ENCODE measurements around the gene YES1. TPM values are rescaled to one million over a fixed set of nuclear protein-coding genes. Genes with fewer than 3 reads are reported as not detected.

YES1 gene
- total and polyA plus RNA-seq, 2 of the 13 experiments (the other 11 are each of a cell fraction or from before 2014, with no cell fraction given) = 17.2 to 70.8 TPM

DNA sequence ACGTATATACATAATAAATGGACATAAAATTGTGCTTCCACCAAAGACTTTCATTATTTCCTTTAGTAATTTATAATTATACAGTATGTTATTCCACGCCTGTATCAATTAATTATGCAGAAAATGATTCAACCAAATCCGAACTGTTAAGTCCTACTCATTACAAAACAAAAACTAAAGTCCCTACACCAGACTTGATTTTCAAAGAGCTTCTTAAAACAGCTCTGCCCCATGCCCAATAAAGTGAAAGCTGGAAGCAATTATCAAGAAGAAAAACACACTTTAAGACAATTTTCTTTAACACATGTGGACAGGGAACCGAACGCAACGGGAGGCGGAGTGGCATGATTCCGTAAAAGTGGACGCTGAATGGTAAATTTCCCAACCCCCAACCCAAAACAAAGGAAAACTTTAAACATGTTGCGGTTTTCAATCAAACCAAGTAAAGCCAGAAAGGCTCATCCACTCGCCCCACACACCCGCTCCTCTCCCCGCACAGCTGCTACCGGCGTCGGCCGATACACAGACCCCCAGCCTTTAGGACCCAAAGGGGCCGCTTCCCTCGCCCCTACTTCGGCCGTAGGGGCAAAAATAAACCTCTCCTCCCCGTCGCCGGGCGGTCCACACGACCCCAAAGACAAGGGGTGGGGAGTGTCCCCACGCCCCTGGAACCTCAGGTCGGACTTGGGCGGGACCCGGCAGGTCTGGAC lies 705 bp downstream of the YES1 start:
- Histone ChIP-seq H3K27ac (ENCODE audit: extremely low read length, insufficient read depth, low read length) (peak overlapping the region; percentile 89), H3K9ac (ENCODE audit: insufficient read depth, low read depth, low read length) (peak overlapping the region; percentile 90), H3K4me1 (ENCODE audit: insufficient read depth, low read length) (peaks cover 52% of the 10 kb centered on the region), H2AFZ (ENCODE audit: low read length) (no peak overlapping the region), H4K20me1 (ENCODE audit: insufficient read depth, low read length) (peaks cover 21% of the 10 kb centered on the region), H3K4me2 (ENCODE audit: low read depth, low read length) (peak overlapping the region; percentile 96), H3K79me2 (ENCODE audit: insufficient read depth, low read length) (peaks cover 55% of the 10 kb centered on the region), H3K36me3 (replicated peaks in 1 of 2; ENCODE audit: control insufficient read depth in 1 of 2, insufficient read depth in 2 of 2, low read length in 2 of 2) (no peaks in the 10 kb centered on the region), H3K4me3 (replicated peaks in 1 of 3; ENCODE audit: insufficient read depth in 1 of 3, low read depth in 2 of 3, low read length in 3 of 3) (peak overlapping the region; percentile 99), H3K9me3 (ENCODE audit: low read length) (no peaks in the 10 kb centered on the region), H3K27me3 (ENCODE audit: control insufficient read depth in 1 of 2, insufficient read depth in 2 of 2, low read length in 2 of 2) (no peaks in the 10 kb centered on the region; a peak in 1 of 5 replicates)
- POLR2A ChIA-PET = interaction anchor here (1.2 kb wide), 1 partner anchor 28 kb away, joined by 4 read pairs; no protein-coding TSS in a partner anchor
- BruUV-seq (replicated peaks) = TSS peak; percentile 60
- in situ Hi-C loops (cut with HindIII; ENCODE audit: extremely low pct_ligation_motif_present, low pct_unique_long_range_greater_than_20kb) (no loop called here), intact Hi-C loops (cut with micrococcal nuclease; ENCODE audit: unreplicated experiment) (loop anchor here (2.0 kb wide), 1 partner anchor 41 kb away; no protein-coding TSS in a partner anchor)
- 2% methylated on average over 16 of the region's 30 CpGs for WGBS (ENCODE audit: low lambda C conversion rate)
- DNase-seq (ENCODE audit: low spot score) = no peak
- no peak for FAIRE-seq
- CTCF ChIA-PET (ENCODE audit: low intra/inter-chr PET ratio, low total read pairs) = no interaction called here
- peak; percentile 54 for ATAC-seq
- TF ChIP-seq, protein P1, sequence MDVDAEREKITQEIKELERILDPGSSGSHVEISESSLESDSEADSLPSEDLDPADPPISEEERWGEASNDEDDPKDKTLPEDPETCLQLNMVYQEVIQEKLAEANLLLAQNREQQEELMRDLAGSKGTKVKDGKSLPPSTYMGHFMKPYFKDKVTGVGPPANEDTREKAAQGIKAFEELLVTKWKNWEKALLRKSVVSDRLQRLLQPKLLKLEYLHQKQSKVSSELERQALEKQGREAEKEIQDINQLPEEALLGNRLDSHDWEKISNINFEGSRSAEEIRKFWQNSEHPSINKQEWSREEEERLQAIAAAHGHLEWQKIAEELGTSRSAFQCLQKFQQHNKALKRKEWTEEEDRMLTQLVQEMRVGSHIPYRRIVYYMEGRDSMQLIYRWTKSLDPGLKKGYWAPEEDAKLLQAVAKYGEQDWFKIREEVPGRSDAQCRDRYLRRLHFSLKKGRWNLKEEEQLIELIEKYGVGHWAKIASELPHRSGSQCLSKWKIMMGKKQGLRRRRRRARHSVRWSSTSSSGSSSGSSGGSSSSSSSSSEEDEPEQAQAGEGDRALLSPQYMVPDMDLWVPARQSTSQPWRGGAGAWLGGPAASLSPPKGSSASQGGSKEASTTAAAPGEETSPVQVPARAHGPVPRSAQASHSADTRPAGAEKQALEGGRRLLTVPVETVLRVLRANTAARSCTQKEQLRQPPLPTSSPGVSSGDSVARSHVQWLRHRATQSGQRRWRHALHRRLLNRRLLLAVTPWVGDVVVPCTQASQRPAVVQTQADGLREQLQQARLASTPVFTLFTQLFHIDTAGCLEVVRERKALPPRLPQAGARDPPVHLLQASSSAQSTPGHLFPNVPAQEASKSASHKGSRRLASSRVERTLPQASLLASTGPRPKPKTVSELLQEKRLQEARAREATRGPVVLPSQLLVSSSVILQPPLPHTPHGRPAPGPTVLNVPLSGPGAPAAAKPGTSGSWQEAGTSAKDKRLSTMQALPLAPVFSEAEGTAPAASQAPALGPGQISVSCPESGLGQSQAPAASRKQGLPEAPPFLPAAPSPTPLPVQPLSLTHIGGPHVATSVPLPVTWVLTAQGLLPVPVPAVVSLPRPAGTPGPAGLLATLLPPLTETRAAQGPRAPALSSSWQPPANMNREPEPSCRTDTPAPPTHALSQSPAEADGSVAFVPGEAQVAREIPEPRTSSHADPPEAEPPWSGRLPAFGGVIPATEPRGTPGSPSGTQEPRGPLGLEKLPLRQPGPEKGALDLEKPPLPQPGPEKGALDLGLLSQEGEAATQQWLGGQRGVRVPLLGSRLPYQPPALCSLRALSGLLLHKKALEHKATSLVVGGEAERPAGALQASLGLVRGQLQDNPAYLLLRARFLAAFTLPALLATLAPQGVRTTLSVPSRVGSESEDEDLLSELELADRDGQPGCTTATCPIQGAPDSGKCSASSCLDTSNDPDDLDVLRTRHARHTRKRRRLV (CRISPR knock-in tag; IDR thresholded peaks at IDR 0.05) = no peak
- no peak for TF ChIP-seq ARNTL (CRISPR knock-in tag; IDR thresholded peaks at IDR 0.05)
- no peak for TF ChIP-seq ELF3 (CRISPR knock-in tag; IDR thresholded peaks at IDR 0.05)
- TF ChIP-seq ZNF501 (CRISPR knock-in tag; IDR thresholded peaks at IDR 0.05) = no peak
- TF ChIP-seq MTF1 (CRISPR knock-in tag; IDR thresholded peaks at IDR 0.05) = no peak
- TF ChIP-seq ZNF317 (CRISPR knock-in tag; IDR thresholded peaks at IDR 0.05) = 0 out of 2 replicates have a peak, but pooled peaks have one; percentile 29
- no peak for TF ChIP-seq NBN (conservative IDR thresholded peaks at IDR 0.05)
- TF ChIP-seq, protein P2, sequence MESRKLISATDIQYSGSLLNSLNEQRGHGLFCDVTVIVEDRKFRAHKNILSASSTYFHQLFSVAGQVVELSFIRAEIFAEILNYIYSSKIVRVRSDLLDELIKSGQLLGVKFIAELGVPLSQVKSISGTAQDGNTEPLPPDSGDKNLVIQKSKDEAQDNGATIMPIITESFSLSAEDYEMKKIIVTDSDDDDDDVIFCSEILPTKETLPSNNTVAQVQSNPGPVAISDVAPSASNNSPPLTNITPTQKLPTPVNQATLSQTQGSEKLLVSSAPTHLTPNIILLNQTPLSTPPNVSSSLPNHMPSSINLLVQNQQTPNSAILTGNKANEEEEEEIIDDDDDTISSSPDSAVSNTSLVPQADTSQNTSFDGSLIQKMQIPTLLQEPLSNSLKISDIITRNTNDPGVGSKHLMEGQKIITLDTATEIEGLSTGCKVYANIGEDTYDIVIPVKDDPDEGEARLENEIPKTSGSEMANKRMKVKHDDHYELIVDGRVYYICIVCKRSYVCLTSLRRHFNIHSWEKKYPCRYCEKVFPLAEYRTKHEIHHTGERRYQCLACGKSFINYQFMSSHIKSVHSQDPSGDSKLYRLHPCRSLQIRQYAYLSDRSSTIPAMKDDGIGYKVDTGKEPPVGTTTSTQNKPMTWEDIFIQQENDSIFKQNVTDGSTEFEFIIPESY (CRISPR knock-in tag; IDR thresholded peaks at IDR 0.05) = no peak
- peak; percentile 49 for TF ChIP-seq AGO2 (optimal IDR thresholded peaks at IDR 0.05; ENCODE audit: low read depth, low read length)
- no peak for TF ChIP-seq DMAP1 (CRISPR knock-in tag; IDR thresholded peaks at IDR 0.05)
- 0 out of 2 replicates have a peak, but pooled peaks have one; percentile 37 for TF ChIP-seq HDAC2 (CRISPR knock-in tag; IDR thresholded peaks at IDR 0.05)
- TF ChIP-seq NFATC3 (CRISPR knock-in tag; IDR thresholded peaks at IDR 0.05) = no peak
- no peak for TF ChIP-seq ADNP (CRISPR knock-in tag; IDR thresholded peaks at IDR 0.05)
- TF ChIP-seq ZNF224 (CRISPR knock-in tag; IDR thresholded peaks at IDR 0.05) = 0 out of 2 replicates have a peak, but pooled peaks have one; percentile 4
- 0 out of 2 replicates have a peak, but pooled peaks have one; percentile 56 for TF ChIP-seq ZNF879 (CRISPR knock-in tag; IDR thresholded peaks at IDR 0.05)
- no peak for TF ChIP-seq ZZZ3 (CRISPR knock-in tag; IDR thresholded peaks at IDR 0.05; ENCODE audit: borderline replicate concordance)
- TF ChIP-seq, protein P3, sequence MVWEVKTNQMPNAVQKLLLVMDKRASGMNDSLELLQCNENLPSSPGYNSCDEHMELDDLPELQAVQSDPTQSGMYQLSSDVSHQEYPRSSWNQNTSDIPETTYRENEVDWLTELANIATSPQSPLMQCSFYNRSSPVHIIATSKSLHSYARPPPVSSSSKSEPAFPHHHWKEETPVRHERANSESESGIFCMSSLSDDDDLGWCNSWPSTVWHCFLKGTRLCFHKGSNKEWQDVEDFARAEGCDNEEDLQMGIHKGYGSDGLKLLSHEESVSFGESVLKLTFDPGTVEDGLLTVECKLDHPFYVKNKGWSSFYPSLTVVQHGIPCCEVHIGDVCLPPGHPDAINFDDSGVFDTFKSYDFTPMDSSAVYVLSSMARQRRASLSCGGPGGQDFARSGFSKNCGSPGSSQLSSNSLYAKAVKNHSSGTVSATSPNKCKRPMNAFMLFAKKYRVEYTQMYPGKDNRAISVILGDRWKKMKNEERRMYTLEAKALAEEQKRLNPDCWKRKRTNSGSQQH (CRISPR knock-in tag; IDR thresholded peaks at IDR 0.05; ENCODE audit: low read depth) = no peak
- TF ChIP-seq PHF5A (CRISPR knock-in tag; IDR thresholded peaks at IDR 0.05; ENCODE audit: low read depth, unreplicated experiment) = no peak

Measured in HepG2 (cell line).